Activated T-helper 1 cell treated with anti-CD3 and anti-CD28 coated beads, Interleukin-12 subunit alpha, Interleukin-12 subunit beta, Interleukin-2, Interleukin-4 antibody, amounts not matched to agents 30 ng/mL and 10 ng/mL and 1 ng/mL, durations not matched to agents 14 hours and 24 hours and 36 hours (primary cell): ENCODE measurements around the gene GLP2R. TPM values are rescaled to one million over a fixed set of nuclear protein-coding genes. Genes with fewer than 3 reads are reported as not detected.

Experiments used
- DNase-seq: peaks from one replicate; pipeline ENCODE4 v3.0.0; 2021; ENCODE audit warnings: low spot score
- H3K27ac Mint-ChIP-seq: one replicate; pipeline ENCODE4 v1.8.0; 2021; ENCODE audit warnings: mild to moderate bottlenecking, mixed read lengths
- H3K27me3 Mint-ChIP-seq: one replicate; pipeline ENCODE4 v1.8.0; 2022; ENCODE audit warnings: mild to moderate bottlenecking, moderate library complexity, mixed read lengths; ENCODE audit not compliant: insufficient read depth
- H3K36me3 Mint-ChIP-seq: one replicate; pipeline ENCODE4 v1.8.0; 2021; ENCODE audit warnings: low read depth, mixed read lengths
- H3K4me1 Mint-ChIP-seq: one replicate; pipeline ENCODE4 v1.8.0; 2021; ENCODE audit warnings: low read depth, mixed read lengths
- H3K4me3 Mint-ChIP-seq: one replicate; pipeline ENCODE4 v1.8.0; 2021; ENCODE audit warnings: mild to moderate bottlenecking, moderate library complexity, mixed read lengths
- H3K9me3 Mint-ChIP-seq: one replicate; pipeline ENCODE4 v1.8.0; 2021; ENCODE audit warnings: mixed read lengths
- intact Hi-C: fragments of 100-400 bp; cut with micrococcal nuclease; formaldehyde crosslinking; loops from one replicate; pipeline ENCODE4 v1.15.1; 2024
- total RNA-seq: library from RNA; stranded (reverse); gene quantifications from 2 replicates; pipeline ENCODE4 v1.2.3, GENCODE V29; 2022

Gene GLP2R
- total RNA-seq, 1 donor from 2014 or later = not detected

- Mint-ChIP-seq H3K9me3 (no peaks in the 10 kb centered on the region), H3K4me1 (no peaks in the 10 kb centered on the region), H3K4me3 (no peak overlapping the region), H3K27me3 (no peaks in the 10 kb centered on the region), H3K36me3 (no peaks in the 10 kb centered on the region), H3K27ac (no peak overlapping the region)
- no peak for DNase-seq
- intact Hi-C loops = no loop called here
These were observed 5.3 kb upstream of the GLP2R start for GRCh38 chr17:9820448-9820847.

GRCh38 chr17:9821921-9822320, 3.8 kb upstream of the GLP2R start, which contains the start of gene GSG1L2:
GSG1L2 (minus strand) TSS chr17:9822079; CDS start chr17:9822071, 8 bp downstream.
- H3K27me3 Mint-ChIP-seq = no peaks in the 10 kb centered on the region
- H3K4me1 Mint-ChIP-seq = no peaks in the 10 kb centered on the region
- H3K27ac Mint-ChIP-seq = no peak within 1 kb of the TSS
- intact Hi-C loops = no loop called here
- DNase-seq = no peak
- no peaks in the 10 kb centered on the region for H3K36me3 Mint-ChIP-seq
- no peak within 1 kb of the TSS for H3K4me3 Mint-ChIP-seq
- no peaks in the 10 kb centered on the region for H3K9me3 Mint-ChIP-seq

- H3K27ac Mint-ChIP-seq = no peak overlapping the region
- no peaks in the 10 kb centered on the region for H3K27me3 Mint-ChIP-seq
- H3K9me3 Mint-ChIP-seq = no peaks in the 10 kb centered on the region
- H3K36me3 Mint-ChIP-seq = no peaks in the 10 kb centered on the region
- no peak overlapping the region for H3K4me3 Mint-ChIP-seq
- DNase-seq = no peak
- intact Hi-C loops = no loop called here
- H3K4me1 Mint-ChIP-seq = no peaks in the 10 kb centered on the region
These were observed 1.6 kb upstream of the GLP2R start for GRCh38 chr17:9824094-9824493.

- no peak for DNase-seq
- intact Hi-C loops = no loop called here
- H3K4me3 Mint-ChIP-seq = no peak overlapping the region
- H3K9me3 Mint-ChIP-seq = no peaks in the 10 kb centered on the region
- H3K27me3 Mint-ChIP-seq = peaks cover under 1% of the 10 kb centered on the region
- H3K36me3 Mint-ChIP-seq = no peaks in the 10 kb centered on the region
- no peaks in the 10 kb centered on the region for H3K4me1 Mint-ChIP-seq
- H3K27ac Mint-ChIP-seq = no peak overlapping the region
These were observed 856 bp upstream of the GLP2R start for GRCh38 chr17:9824797-9825338.

- H3K27me3 Mint-ChIP-seq = peaks cover 2% of the 10 kb centered on the region
- H3K27ac Mint-ChIP-seq = no peak overlapping the region
- no peaks in the 10 kb centered on the region for H3K9me3 Mint-ChIP-seq
- no peak overlapping the region for H3K4me3 Mint-ChIP-seq
- H3K36me3 Mint-ChIP-seq = no peaks in the 10 kb centered on the region
- no peaks in the 10 kb centered on the region for H3K4me1 Mint-ChIP-seq
- intact Hi-C loops = no loop called here
- DNase-seq = no peak
These were observed 2.9 kb downstream of the GLP2R start for GRCh38 chr17:9828296-9829295.

- Mint-ChIP-seq H3K36me3 (no peaks in the 10 kb centered on the region), H3K27ac (no peak overlapping the region), H3K4me3 (no peak overlapping the region), H3K27me3 (peaks cover 2% of the 10 kb centered on the region), H3K9me3 (no peaks in the 10 kb centered on the region), H3K4me1 (no peaks in the 10 kb centered on the region)
- DNase-seq = no peak
- intact Hi-C loops = no loop called here
These were observed 3.6 kb downstream of the GLP2R start for GRCh38 chr17:9829343-9829742.

GRCh38 chr17:9830711-9831110, 5.0 kb downstream of the GLP2R start:
- Mint-ChIP-seq H3K4me1 (no peaks in the 10 kb centered on the region), H3K36me3 (no peaks in the 10 kb centered on the region), H3K27ac (no peak overlapping the region), H3K4me3 (no peak overlapping the region), H3K27me3 (peaks cover 2% of the 10 kb centered on the region), H3K9me3 (no peaks in the 10 kb centered on the region)
- no peak for DNase-seq
- intact Hi-C loops = no loop called here

- Mint-ChIP-seq H3K36me3 (no peaks in the 10 kb centered on the region), H3K27me3 (peaks cover 2% of the 10 kb centered on the region), H3K4me3 (no peak overlapping the region), H3K9me3 (no peaks in the 10 kb centered on the region), H3K4me1 (no peaks in the 10 kb centered on the region), H3K27ac (no peak overlapping the region)
- DNase-seq = no peak
- intact Hi-C loops = no loop called here
These were observed 8.2 kb downstream of the GLP2R start for GRCh38 chr17:9833922-9834321.

GRCh38 chr17:9837551-9838471, 12.1 kb downstream of the GLP2R start:
- intact Hi-C loops = no loop called here
- no peaks in the 10 kb centered on the region for H3K36me3 Mint-ChIP-seq

GRCh38 chr17:9839433-9839832, 13.7 kb downstream of the GLP2R start:
- Mint-ChIP-seq H3K27me3 (no peaks in the 10 kb centered on the region), H3K36me3 (no peaks in the 10 kb centered on the region), H3K27ac (no peak overlapping the region), H3K4me1 (no peaks in the 10 kb centered on the region), H3K4me3 (no peak overlapping the region), H3K9me3 (no peaks in the 10 kb centered on the region)
- no peak for DNase-seq
- intact Hi-C loops = no loop called here

More at GRCh38 chr17:9837551-9838471, 12.1 kb downstream of the GLP2R start:
- no peaks in the 10 kb centered on the region for H3K9me3 Mint-ChIP-seq
- H3K4me1 Mint-ChIP-seq = no peaks in the 10 kb centered on the region
- H3K27ac Mint-ChIP-seq = no peak overlapping the region
- no peak for DNase-seq
- H3K27me3 Mint-ChIP-seq = no peaks in the 10 kb centered on the region
- H3K4me3 Mint-ChIP-seq = no peak overlapping the region

GRCh38 chr17:9842057-9842758, 16.5 kb downstream of the GLP2R start:
- H3K36me3 Mint-ChIP-seq = no peaks in the 10 kb centered on the region
- no peaks in the 10 kb centered on the region for H3K27me3 Mint-ChIP-seq
- H3K9me3 Mint-ChIP-seq = no peaks in the 10 kb centered on the region
- DNase-seq = no peak
- no peak overlapping the region for H3K4me3 Mint-ChIP-seq
- intact Hi-C loops = no loop called here
- H3K4me1 Mint-ChIP-seq = no peaks in the 10 kb centered on the region
- no peak overlapping the region for H3K27ac Mint-ChIP-seq
